M059J (cell line): ENCODE data around the gene PROB1. TPM values are rescaled to one million over a fixed set of nuclear protein-coding genes. Genes with fewer than 3 reads are reported as not detected.
"Not testable (repeated sequence)": the region's sequence is repeated elsewhere in the genome, so short reads cannot be mapped to it uniquely, and the experiment has no call there.

Source experiments
- DNase-seq: peaks from one replicate; pipeline ENCODE4 v3.0.0-alpha.2; 2012; ENCODE audit warnings: low read depth
- total RNA-seq: library from RNA; depleted of rRNA; stranded (reverse); fragments of >200 nt; shearing (Covaris generic); gene quantifications from 2 replicates; pipeline ENCODE4 v1.2.3, GENCODE V29; 2014

PROB1 gene
- total RNA-seq, 1 experiment from 2014 or later: 0.81 TPM

GRCh38 chr5:139413153-139413552 lies 18.2 kb upstream of the PROB1 start:
- DNase-seq: no peak

- no peak for DNase-seq
Observed at GRCh38 chr5:139410993-139411828, 16.3 kb upstream of the PROB1 start.

- DNase-seq: no peak
Observed at GRCh38 chr5:139410121-139410992, 15.5 kb upstream of the PROB1 start.

- not testable (repeated sequence) for DNase-seq
Observed at GRCh38 chr5:139409116-139409515, 14.2 kb upstream of the PROB1 start.

GRCh38 chr5:139408191-139408590 lies 13.3 kb upstream of the PROB1 start:
- DNase-seq: no peak

GRCh38 chr5:139407517-139407916 lies 12.6 kb upstream of the PROB1 start:
- DNase-seq: no peak

GRCh38 chr5:139406963-139407362 lies 12.1 kb upstream of the PROB1 start:
- DNase-seq: no peak

- no peak for DNase-seq
Observed at GRCh38 chr5:139404484-139404840, 9.6 kb upstream of the PROB1 start.

- DNase-seq: peak; percentile 96
Observed at GRCh38 chr5:139403787-139404483, 9.0 kb upstream of the PROB1 start, which contains the start of gene SPATA24. Gene SPATA24 (minus strand): TSS chr5:139404089. CDS start chr5:139404060, 29 bp downstream.

GRCh38 chr5:139403418-139403786 lies 8.5 kb upstream of the PROB1 start:
- no peak for DNase-seq

GRCh38 chr5:139402561-139403158 lies 7.8 kb upstream of the PROB1 start:
- no peak for DNase-seq

- no peak for DNase-seq
Observed at GRCh38 chr5:139401546-139401945, 6.6 kb upstream of the PROB1 start.

GRCh38 chr5:139399501-139400121 lies 4.7 kb upstream of the PROB1 start:
- DNase-seq: no peak

- no peak for DNase-seq
Observed at GRCh38 chr5:139397921-139398320, 3.0 kb upstream of the PROB1 start.

- no peak for DNase-seq
Observed at GRCh38 chr5:139396691-139397090, 1.8 kb upstream of the PROB1 start.

GRCh38 chr5:139395844-139396640 lies 1.1 kb upstream of the PROB1 start:
- peak; percentile 63 for DNase-seq

- no peak for DNase-seq
Observed at GRCh38 chr5:139394123-139394653, 716 bp downstream of the PROB1 start.

- DNase-seq: no peak
Observed at GRCh38 chr5:139393497-139394122, 1.3 kb downstream of the PROB1 start.

- DNase-seq: no peak
Observed at GRCh38 chr5:139392678-139393496, 2.0 kb downstream of the PROB1 start.
